OCI-LY7 (cell line): ENCODE measurements around the gene STAC3. TPM values are rescaled to one million over a fixed set of nuclear protein-coding genes. Genes with fewer than 3 reads are reported as not detected.

Experiments
- BruUV-seq: library from RNA; stranded (reverse); fragments of 400-500 nt; replicated peaks from 2 replicates; lab custom pipeline; 2021; lab: Mats Ljungman, UMichigan
- CTCF ChIA-PET: fragments of 300-600 bp; sonication (Branson Sonifier 250); formaldehyde crosslinking; loops from one replicate; lab custom pipeline; 2022; ENCODE audit warnings: antibody characterized with exemption; ENCODE audit not compliant: unreplicated experiment; lab: Charles Lee
- POLR2A ChIA-PET: fragments of 300-600 bp; sonication (Branson Sonifier 250); formaldehyde crosslinking; loops from one replicate; lab custom pipeline; 2022; ENCODE audit warnings: antibody characterized with exemption; lab: Charles Lee
- DNase-seq: peaks from one replicate; pipeline ENCODE4 v3.0.0-alpha.2; 2015; ENCODE audit warnings: low spot score
- H2AFZ ChIP-seq: fragments of 200-600 bp; sonication (generic), shearing (Covaris generic); 2 replicates; pipeline ENCODE4 v1.6.1; 2014; ENCODE audit warnings: mild to moderate bottlenecking, antibody characterized with exemption, low read length, moderate library complexity
- H3K27ac ChIP-seq: fragments of 200-600 bp; sonication (generic); 2 replicates; pipeline ENCODE4 v1.5.1; 2014; ENCODE audit warnings: mixed run types, low read depth, mild to moderate bottlenecking, moderate library complexity, low read length, inconsistent platforms; ENCODE audit not compliant: poor library complexity, severe bottlenecking
- H3K36me3 ChIP-seq: fragments of 200-600 bp; sonication (generic); 2 replicates; pipeline ENCODE4 v1.6.1; 2014; ENCODE audit warnings: mild to moderate bottlenecking, antibody characterized with exemption, low read length, moderate library complexity, mixed read lengths; ENCODE audit not compliant: insufficient read depth
- H3K4me1 ChIP-seq: fragments of 200-600 bp; sonication (generic); 2 replicates; pipeline ENCODE4 v1.5.1; 2014; ENCODE audit warnings: mild to moderate bottlenecking, low read length; ENCODE audit not compliant: insufficient read depth, poor library complexity, severe bottlenecking
- H3K4me2 ChIP-seq: fragments of 200-600 bp; sonication (generic); 2 replicates; pipeline ENCODE4 v1.6.1; 2014; ENCODE audit warnings: mild to moderate bottlenecking, low read length
- H3K4me3 ChIP-seq: fragments of 200-600 bp; sonication (generic); 2 replicates; pipeline ENCODE4 v1.5.1; 2014; ENCODE audit warnings: mild to moderate bottlenecking, low read depth, low read length; ENCODE audit not compliant: poor library complexity, severe bottlenecking
- H3K79me2 ChIP-seq: fragments of 200-600 bp; sonication (generic); 2 replicates; pipeline ENCODE4 v1.6.1; 2016; ENCODE audit warnings: low read depth, mild to moderate bottlenecking, low read length, moderate library complexity, mixed read lengths; ENCODE audit not compliant: insufficient read depth
- H3K9me2 ChIP-seq: fragments of 200-600 bp; sonication (generic); 2 replicates; pipeline ENCODE4 v1.6.1; 2016; ENCODE audit warnings: mild to moderate bottlenecking, low read length, mixed read lengths; ENCODE audit not compliant: insufficient read depth
- H3K9me3 ChIP-seq: fragments of 200-600 bp; sonication (generic); 2 replicates; pipeline ENCODE4 v1.6.1; 2014; ENCODE audit warnings: mild to moderate bottlenecking, mixed run types, low read length, mixed read lengths
- H4K20me1 ChIP-seq: fragments of 200-600 bp; sonication (generic); 2 replicates; pipeline ENCODE4 v1.6.1; 2014; ENCODE audit warnings: mild to moderate bottlenecking, antibody characterized with exemption, low read length, moderate library complexity, mixed read lengths; ENCODE audit not compliant: insufficient read depth
- CTCF ChIP-seq: fragments of 200-600 bp; sonication (generic); conservative IDR thresholded peaks from 2 replicates; pipeline ENCODE4 v1.5.1; 2014; ENCODE audit warnings: mild to moderate bottlenecking, antibody characterized with exemption, low read length, moderate library complexity, mixed read lengths
- EZH2phosphoT487 ChIP-seq: fragments of 200-600 bp; sonication (generic); IDR thresholded peaks from 2 replicates; pipeline ENCODE4 v1.6.1; 2018; ENCODE audit warnings: low read depth, borderline replicate concordance, mild to moderate bottlenecking, mixed run types, antibody characterized with exemption, low read length, moderate library complexity, mixed read lengths
- intact Hi-C: fragments of 100-400 bp; cut with micrococcal nuclease; formaldehyde crosslinking; loops from one replicate; pipeline ENCODE4 v1.10.0; 2022; ENCODE audit not compliant: unreplicated experiment
- total RNA-seq, 2 experiments: library from RNA; depleted of rRNA in 1 of 2; stranded (reverse); fragments of >200 nt in 1 of 2; shearing (Covaris generic) in 1 of 2; gene quantifications; 2 replicates each; pipeline ENCODE4 v1.2.3, GENCODE V29; 2014 to 2022

STAC3 gene
- total RNA-seq, 2 experiments from 2014 or later, result 1.4 to 6.8 TPM

GRCh38 chr12:57230381-57231155, 20.4 kb downstream of the STAC3 start:
- no peak for DNase-seq
- Histone ChIP-seq H2AFZ (no peak overlapping the region), H3K4me1 (peaks cover 59% of the 10 kb centered on the region), H3K4me2 (peak overlapping the region; percentile 91), H3K9me3 (no peaks in the 10 kb centered on the region), H3K9me2 (no peaks in the 10 kb centered on the region), H3K4me3 (peak overlapping the region; percentile 83), H3K27ac (peak overlapping the region; percentile 61), H4K20me1 (peaks cover 15% of the 10 kb centered on the region; the same call in 1 of the 2 replicates), H3K36me3 (peaks cover 53% of the 10 kb centered on the region), H3K79me2 (peaks cover 22% of the 10 kb centered on the region)
- BruUV-seq, result no TSS peak
- ChIA-PET CTCF (interaction anchor here (0.6 to 2.7 kb wide), 7 partner anchors 8 to 605 kb away, joined by 3 to 18 read pairs (median 4); no protein-coding TSS in a partner anchor), POLR2A (interaction anchor here (0.9 to 4.7 kb wide), 6 partner anchors 11 to 230 kb away, joined by 3 to 69 read pairs (median 4); partner anchors contain the start of gene INHBE)
- no peak for TF ChIP-seq EZH2phosphoT487
- TF ChIP-seq CTCF, result no peak
- intact Hi-C loops, result no loop called here

- H3K4me1 ChIP-seq, result peaks cover 66% of the 10 kb centered on the region
These were observed 21.2 kb downstream of the STAC3 start, which contains the start of gene SHMT2 for GRCh38 chr12:57229634-57230380. SHMT2 (plus strand) TSS chr12:57229711; CDS start chr12:57229779, 68 bp downstream.

More at GRCh38 chr12:57229634-57230380, 21.2 kb downstream of the STAC3 start, which contains the start of gene SHMT2:
- peak within 1 kb of the TSS; percentile 83 for H2AFZ ChIP-seq
- no peaks in the 10 kb centered on the region for H3K9me3 ChIP-seq
- peaks cover 15% of the 10 kb centered on the region; the same call in 1 of the 2 replicates for H4K20me1 ChIP-seq
- ChIA-PET POLR2A (interaction anchor here (0.6 to 4.7 kb wide), 14 partner anchors 10 to 1256 kb away, joined by 3 to 69 read pairs (median 3); partner anchors contain the start of genes CYP27B1, INHBE and RAB5B), CTCF (interaction anchor here (0.6 to 2.7 kb wide), 8 partner anchors 9 to 604 kb away, joined by 3 to 18 read pairs (median 4); no protein-coding TSS in a partner anchor)
- peaks cover 47% of the 10 kb centered on the region for H3K36me3 ChIP-seq
- DNase-seq, result peak; percentile 99
- H3K9me2 ChIP-seq, result no peaks in the 10 kb centered on the region
- peaks cover 22% of the 10 kb centered on the region for H3K79me2 ChIP-seq
- BruUV-seq, result TSS peak; percentile 62
- H3K27ac ChIP-seq, result peak within 1 kb of the TSS; percentile 61
- no peak for TF ChIP-seq CTCF
- TF ChIP-seq EZH2phosphoT487, result no peak
- H3K4me2 ChIP-seq, result peak within 1 kb of the TSS; percentile 91
- H3K4me3 ChIP-seq, result peak within 1 kb of the TSS; percentile 83
- intact Hi-C loops, result loop anchor here (1.0 kb wide), 1 partner anchor 14 kb away; the partner anchor contains the start of gene NXPH4
